Lower leg skin (tissue), 4 donors: ENCODE data around the gene F13A1. TPM values are rescaled to one million over a fixed set of nuclear protein-coding genes. Genes with fewer than 3 reads are reported as not detected.

ENCODE experiments used
- DNase-seq, 2 donors: peaks; one replicate each; pipeline ENCODE4 v3.0.0-alpha.2; 2019; ENCODE audit warnings: low spot score in 2 of 2
- H3K4me3 ChIP-seq: fragments of 200-600 bp; sonication (generic); 2 replicates; pipeline ENCODE4 v1.5.1; 2017; ENCODE audit warnings: mild to moderate bottlenecking, low read depth; ENCODE audit not compliant: poor library complexity, severe bottlenecking
- CTCF ChIP-seq, 3 donors: fragments of 450-650 bp; IDR thresholded peaks; one replicate each; pipeline ENCODE4 v1.5.1; 2016; ENCODE audit warnings: antibody characterized with exemption in 3 of 3, mild to moderate bottlenecking in 3 of 3, moderate library complexity in 2 of 3
- POLR2A ChIP-seq, 2 donors: fragments of 450-650 bp; IDR thresholded peaks; one replicate each; pipeline ENCODE4 v1.6.1; 2016 to 2017; ENCODE audit warnings: antibody characterized with exemption in 2 of 2, mild to moderate bottlenecking in 1 of 2, moderate library complexity in 1 of 2
- WGBS, 2 donors: methylation state at CpG; one replicate each; pipeline ENCODE4 v1.1.5; 2018; 5-methylcytosine and 5-hydroxymethylcytosine counted together
- intact Hi-C: fragments of 100-400 bp; cut with DNase I; formaldehyde crosslinking; loops from one replicate; pipeline ENCODE4 v1.15.0; 2023; ENCODE audit warnings: low total_unique reads
- total RNA-seq, 4 donors: library from RNA; depleted of rRNA; stranded (reverse); fragments of >200 nt; gene quantifications; one replicate each; pipeline ENCODE4 v1.1.0, GENCODE V29; 2016

The F13A1 gene
- total RNA-seq, 4 donors from 2014 or later, result 7.8 to 46.5 (median 16.0) TPM

DNA sequence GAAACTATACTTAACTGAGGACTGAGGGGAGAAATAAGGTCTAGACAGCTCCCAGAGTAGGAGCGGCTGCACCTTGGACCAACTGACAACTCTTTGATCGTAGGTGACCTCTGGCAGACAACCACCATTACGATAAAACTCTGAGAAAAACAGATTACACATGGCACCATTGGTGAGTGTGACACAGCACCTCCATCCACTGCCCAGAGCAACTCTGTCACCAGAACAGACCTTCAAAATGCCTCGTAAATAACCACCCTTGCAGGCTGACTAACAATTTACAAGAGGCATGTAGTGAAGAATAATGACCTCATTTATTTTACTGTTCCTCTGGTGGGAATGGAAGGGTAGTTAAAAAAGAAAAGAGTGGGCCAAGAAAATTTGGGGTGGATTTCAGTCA lies 64.2 kb downstream of the F13A1 start:
- no peak for TF ChIP-seq POLR2A (IDR thresholded peaks at IDR 0.05)
- TF ChIP-seq CTCF (IDR thresholded peaks at IDR 0.05), result no peak
- H3K4me3 ChIP-seq, result no peak overlapping the region
- intact Hi-C loops, result no loop called here
- WGBS, 2 donors, result 77 to 91% methylated on average over 4 of the region's 4 CpGs
- DNase-seq, result no peak

GRCh38 chr6:6251555-6252280 lies 68.7 kb downstream of the F13A1 start:
- H3K4me3 ChIP-seq, result no peak overlapping the region
- TF ChIP-seq CTCF (IDR thresholded peaks at IDR 0.05) (no peak), POLR2A (IDR thresholded peaks at IDR 0.05) (no peak)
- DNase-seq, result no peak
- 87 to 88% methylated on average over 13 of the region's 13 CpGs for WGBS, 2 donors
- intact Hi-C loops, result no loop called here

DNA sequence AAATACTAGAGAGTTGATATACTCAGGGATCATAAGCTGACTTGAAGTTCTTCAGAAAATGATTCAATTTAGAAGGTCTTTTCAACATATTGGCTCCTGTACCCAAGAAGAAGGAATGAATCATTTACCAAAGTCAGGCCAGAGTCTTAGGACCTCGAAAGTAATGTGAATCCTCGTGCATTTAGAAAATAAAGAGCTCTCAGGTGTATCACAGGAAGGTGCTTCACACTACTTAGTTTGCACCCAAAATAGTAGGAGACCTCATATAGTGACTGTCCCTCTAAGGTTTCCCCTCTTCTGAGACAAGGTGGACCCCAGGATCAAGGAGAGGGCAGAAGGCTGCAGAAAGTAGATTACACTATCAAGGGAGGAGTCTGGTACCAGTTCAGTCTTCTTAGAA lies 71.8 kb downstream of the F13A1 start:
- no peak for DNase-seq
- no peak overlapping the region for H3K4me3 ChIP-seq
- intact Hi-C loops, result no loop called here
- TF ChIP-seq POLR2A (IDR thresholded peaks at IDR 0.05), result no peak
- no peak for TF ChIP-seq CTCF (IDR thresholded peaks at IDR 0.05)
- 82 to 84% methylated on average over 2 of the region's 2 CpGs for WGBS, 2 donors

DNA sequence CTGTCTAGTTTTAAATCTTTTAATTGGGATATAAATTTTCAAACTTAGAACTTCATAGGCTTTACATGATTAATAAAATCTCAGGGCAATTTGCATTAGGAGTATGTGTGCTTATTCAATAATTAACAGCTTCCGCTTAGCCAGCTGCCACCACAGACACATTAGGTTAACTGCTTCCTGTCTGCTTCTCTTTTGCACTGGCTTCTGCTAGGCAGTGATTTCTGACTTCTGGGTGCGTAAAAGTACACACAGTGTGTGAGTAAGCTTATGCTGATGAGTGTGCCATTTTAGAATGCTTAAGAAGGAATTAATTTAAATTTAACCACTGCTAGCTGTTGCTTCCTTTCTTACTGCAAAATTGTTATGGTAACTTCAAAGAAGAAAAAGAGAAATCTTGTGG lies 73.9 kb downstream of the F13A1 start:
- no peak for DNase-seq
- intact Hi-C loops, result no loop called here

DNA sequence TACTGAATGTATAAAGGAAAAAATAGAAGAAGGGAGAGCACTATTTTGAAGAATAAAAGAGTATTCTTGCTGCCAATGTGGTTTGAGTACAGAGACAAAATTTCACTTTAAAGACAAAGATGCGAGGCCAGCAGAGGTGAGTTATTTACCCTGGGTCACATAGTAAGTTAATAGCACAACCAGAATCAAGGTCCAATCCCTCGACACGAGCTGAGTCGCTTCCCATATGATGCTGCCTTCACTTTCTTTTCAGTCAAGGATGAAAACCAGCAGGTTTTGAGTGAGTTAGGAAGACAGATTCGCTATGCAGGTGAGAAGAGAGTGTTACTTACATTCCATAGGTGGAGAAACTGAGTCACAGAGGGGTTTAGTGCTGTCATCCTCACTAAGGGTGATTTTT lies 75.8 kb downstream of the F13A1 start:
- TF ChIP-seq CTCF (IDR thresholded peaks at IDR 0.05), result no peak
- no peak for TF ChIP-seq POLR2A (IDR thresholded peaks at IDR 0.05)
- intact Hi-C loops, result no loop called here
- 81 to 86% methylated on average over 5 of the region's 5 CpGs for WGBS, 2 donors
- H3K4me3 ChIP-seq, result no peak overlapping the region
- no peak for DNase-seq

More for the DNA sequence above, 73.9 kb downstream of the F13A1 start:
- no peak for TF ChIP-seq CTCF (IDR thresholded peaks at IDR 0.05)
- TF ChIP-seq POLR2A (IDR thresholded peaks at IDR 0.05), result no peak
- no peak overlapping the region for H3K4me3 ChIP-seq
- 30 to 40% methylated on average over 2 of the region's 2 CpGs for WGBS, 2 donors

GRCh38 chr6:6243846-6244245 lies 76.6 kb downstream of the F13A1 start:
- WGBS, 2 donors, result 44 to 51% methylated on average over 7 of the region's 7 CpGs
- intact Hi-C loops, result no loop called here
- H3K4me3 ChIP-seq, result no peak overlapping the region
- DNase-seq, result no peak
- no peak for TF ChIP-seq CTCF (IDR thresholded peaks at IDR 0.05)
- TF ChIP-seq POLR2A (IDR thresholded peaks at IDR 0.05), result no peak
